Effector memory CD8-positive, alpha-beta T cell (primary cell): ENCODE measurements around the gene TBC1D24.

ENCODE experiments used
- ATAC-seq: fragments of 150-1000 bp; cut with Tn5 transposase; replicated peaks from 2 replicates; pipeline ENCODE4 v1.10.0; 2021; ENCODE audit warnings: mild to moderate bottlenecking, moderate library complexity
- DNase-seq, 3 experiments: peaks; one replicate each; pipeline ENCODE4 v3.0.0; 2021
- H3K27ac Mint-ChIP-seq, 2 donors: one replicate each; pipeline ENCODE4 v1.8.0; 2022; ENCODE audit warnings: mild to moderate bottlenecking in 2 of 2, mixed read lengths in 2 of 2, moderate library complexity in 2 of 2
- H3K27me3 Mint-ChIP-seq, 2 donors: one replicate each; pipeline ENCODE4 v1.8.0; 2022; ENCODE audit warnings: mixed read lengths in 2 of 2
- H3K36me3 Mint-ChIP-seq: one replicate; pipeline ENCODE4 v1.8.0; 2022; ENCODE audit warnings: mild to moderate bottlenecking, moderate library complexity, mixed read lengths; ENCODE audit not compliant: insufficient read depth
- H3K4me1 Mint-ChIP-seq, 2 donors: one replicate each; pipeline ENCODE4 v1.8.0; 2022; ENCODE audit warnings: low read depth in 2 of 2, mixed read lengths in 2 of 2
- H3K4me3 Mint-ChIP-seq, 2 donors: one replicate each; pipeline ENCODE4 v1.8.0; 2022; ENCODE audit warnings: mild to moderate bottlenecking in 2 of 2, mixed read lengths in 2 of 2, moderate library complexity in 2 of 2
- H3K9me3 Mint-ChIP-seq, 2 donors: one replicate each; pipeline ENCODE4 v1.8.0; 2022; ENCODE audit warnings: mixed read lengths in 2 of 2

Gene TBC1D24

GRCh38 chr16:2457267-2457666, 17.7 kb upstream of the TBC1D24 start:
- H3K4me1 Mint-ChIP-seq = peaks cover 5 to 8% of the 10 kb centered on the region in 2 donors
- H3K4me3 Mint-ChIP-seq = no peak overlapping the region
- DNase-seq = no peak
- H3K36me3 Mint-ChIP-seq = no peaks in the 10 kb centered on the region
- H3K27ac Mint-ChIP-seq = no peak overlapping the region
- H3K9me3 Mint-ChIP-seq = no peaks in the 10 kb centered on the region
- H3K27me3 Mint-ChIP-seq = no peaks in the 10 kb centered on the region
- ATAC-seq = no peak

GRCh38 chr16:2457946-2458345, 17.0 kb upstream of the TBC1D24 start:
- Mint-ChIP-seq H3K4me1 (peaks cover 5 to 8% of the 10 kb centered on the region in 2 donors), H3K36me3 (no peaks in the 10 kb centered on the region), H3K27ac (no peak overlapping the region), H3K4me3 (peak overlapping the region in 1 of 2 donors; percentile 19), H3K9me3 (no peaks in the 10 kb centered on the region), H3K27me3 (no peaks in the 10 kb centered on the region)
- no peak for DNase-seq
- no peak for ATAC-seq

- ATAC-seq (no peak), DNase-seq (no peak)
- H3K9me3 Mint-ChIP-seq = no peaks in the 10 kb centered on the region
- peaks cover 5 to 8% of the 10 kb centered on the region in 2 donors for H3K4me1 Mint-ChIP-seq
- H3K27ac Mint-ChIP-seq = peak overlapping the region in 1 of 2 donors; percentile 51
- H3K4me3 Mint-ChIP-seq = peak overlapping the region; percentile 78 to 82
- H3K27me3 Mint-ChIP-seq = no peaks in the 10 kb centered on the region
- no peaks in the 10 kb centered on the region for H3K36me3 Mint-ChIP-seq
Observed at GRCh38 chr16:2458887-2459646, 15.9 kb upstream of the TBC1D24 start.

GRCh38 chr16:2459647-2460390, 15.1 kb upstream of the TBC1D24 start, which contains the start of gene TEDC2:
Gene TEDC2, plus strand, starts transcription at chr16:2460109. Its CDS starts 36 bp downstream, at chr16:2460145.
- H3K27me3 Mint-ChIP-seq = no peaks in the 10 kb centered on the region
- H3K36me3 Mint-ChIP-seq = no peaks in the 10 kb centered on the region
- H3K4me3 Mint-ChIP-seq = peak within 1 kb of the TSS; percentile 78 to 82
- ATAC-seq (peak; percentile 99), DNase-seq (peak; percentile 93 to 97 (median 95))
- H3K4me1 Mint-ChIP-seq = peaks cover 5 to 8% of the 10 kb centered on the region in 2 donors
- peak within 1 kb of the TSS in 1 of 2 donors; percentile 51 for H3K27ac Mint-ChIP-seq
- H3K9me3 Mint-ChIP-seq = no peaks in the 10 kb centered on the region

GRCh38 chr16:2460391-2460713, 14.6 kb upstream of the TBC1D24 start:
- Mint-ChIP-seq H3K27me3 (no peaks in the 10 kb centered on the region), H3K4me1 (peaks cover 5 to 8% of the 10 kb centered on the region in 2 donors), H3K27ac (no peak overlapping the region), H3K36me3 (no peaks in the 10 kb centered on the region), H3K4me3 (no peak overlapping the region), H3K9me3 (no peaks in the 10 kb centered on the region)
- DNase-seq = no peak
- no peak for ATAC-seq

GRCh38 chr16:2460916-2461315, 14.0 kb upstream of the TBC1D24 start:
- H3K27ac Mint-ChIP-seq = no peak overlapping the region
- DNase-seq (no peak), ATAC-seq (no peak)
- H3K36me3 Mint-ChIP-seq = no peaks in the 10 kb centered on the region
- peaks cover 5 to 8% of the 10 kb centered on the region in 2 donors for H3K4me1 Mint-ChIP-seq
- H3K4me3 Mint-ChIP-seq = no peak overlapping the region
- H3K9me3 Mint-ChIP-seq = no peaks in the 10 kb centered on the region
- no peaks in the 10 kb centered on the region for H3K27me3 Mint-ChIP-seq

GRCh38 chr16:2462031-2462866, 12.7 kb upstream of the TBC1D24 start:
- ATAC-seq (no peak), DNase-seq (no peak)
- Mint-ChIP-seq H3K27ac (no peak overlapping the region), H3K4me1 (peaks cover 5 to 8% of the 10 kb centered on the region in 2 donors), H3K4me3 (no peak overlapping the region), H3K9me3 (no peaks in the 10 kb centered on the region), H3K36me3 (no peaks in the 10 kb centered on the region), H3K27me3 (peaks cover 0 to 6% of the 10 kb centered on the region in 2 donors)

- Mint-ChIP-seq H3K27me3 (peaks cover under 1 to 23% of the 10 kb centered on the region in 2 donors), H3K9me3 (no peaks in the 10 kb centered on the region), H3K4me1 (peaks cover 5% of the 10 kb centered on the region in 2 donors), H3K27ac (no peak overlapping the region), H3K4me3 (no peak overlapping the region), H3K36me3 (no peaks in the 10 kb centered on the region)
- no peak for ATAC-seq
- no peak for DNase-seq
Observed at GRCh38 chr16:2464333-2464732, 10.6 kb upstream of the TBC1D24 start.

GRCh38 chr16:2465653-2466415, 9.1 kb upstream of the TBC1D24 start:
- no peak for ATAC-seq
- Mint-ChIP-seq H3K27me3 (peaks cover 13 to 38% of the 10 kb centered on the region in 2 donors), H3K9me3 (no peaks in the 10 kb centered on the region), H3K27ac (no peak overlapping the region), H3K4me3 (no peak overlapping the region), H3K4me1 (peaks cover 0 to 7% of the 10 kb centered on the region in 2 donors), H3K36me3 (no peaks in the 10 kb centered on the region)
- DNase-seq = no peak

GRCh38 chr16:2466667-2467527, 8.0 kb upstream of the TBC1D24 start:
- H3K9me3 Mint-ChIP-seq = no peaks in the 10 kb centered on the region
- H3K4me1 Mint-ChIP-seq = peaks cover 0 to 7% of the 10 kb centered on the region in 2 donors
- DNase-seq = no peak
- H3K36me3 Mint-ChIP-seq = no peaks in the 10 kb centered on the region
- peaks cover 13 to 40% of the 10 kb centered on the region in 2 donors for H3K27me3 Mint-ChIP-seq
- H3K27ac Mint-ChIP-seq = no peak overlapping the region
- no peak for ATAC-seq
- H3K4me3 Mint-ChIP-seq = peak overlapping the region in 1 of 2 donors; percentile 6

GRCh38 chr16:2467528-2468232, 7.2 kb upstream of the TBC1D24 start:
- peak; percentile 59 for ATAC-seq
- no peak for DNase-seq
- Mint-ChIP-seq H3K27ac (no peak overlapping the region), H3K4me3 (peak overlapping the region; percentile 57 to 59), H3K36me3 (no peaks in the 10 kb centered on the region), H3K9me3 (no peaks in the 10 kb centered on the region), H3K4me1 (peaks cover 0 to 7% of the 10 kb centered on the region in 2 donors), H3K27me3 (peaks cover 13 to 47% of the 10 kb centered on the region in 2 donors)
